ENCODE measurements around the gene LEFTY1.

The LEFTY1 gene

GRCh38 chr1:225862581-225862950 is 26.4 kb downstream of the LEFTY1 start:
- no peak for TF ChIP-seq EP300 (IDR thresholded peaks at IDR 0.05; ENCODE audit: borderline replicate concordance)
- no peak for TF ChIP-seq USF1 (IDR thresholded peaks at IDR 0.05)
- TF ChIP-seq NFIC (IDR thresholded peaks at IDR 0.05), result no peak
- no peak for TF ChIP-seq RAD21 (IDR thresholded peaks at IDR 0.05; ENCODE audit: low read depth)
- TF ChIP-seq CREB1 (IDR thresholded peaks at IDR 0.05; ENCODE audit: low read depth), result no peak
- TF ChIP-seq TCF12 (IDR thresholded peaks at IDR 0.05; ENCODE audit: low read depth), result no peak
- TF ChIP-seq FOXM1 (IDR thresholded peaks at IDR 0.05; ENCODE audit: borderline replicate concordance, low read depth), result no peak
- no peak for TF ChIP-seq MAX (IDR thresholded peaks at IDR 0.05)
- TF ChIP-seq ZBTB7A (IDR thresholded peaks at IDR 0.05; ENCODE audit: low read depth), result no peak

GRCh38 chr1:225861834-225862580 is 26.9 kb downstream of the LEFTY1 start:
- TF ChIP-seq REST (IDR thresholded peaks at IDR 0.05; ENCODE audit: low read depth) (no peak), TAF1 (IDR thresholded peaks at IDR 0.05; ENCODE audit: low read depth) (no peak)

GRCh38 chr1:225860876-225861441 is 28.0 kb downstream of the LEFTY1 start:
- no peak for TF ChIP-seq YY1 (IDR thresholded peaks at IDR 0.05; ENCODE audit: low read depth)
- TF ChIP-seq TEAD4 (IDR thresholded peaks at IDR 0.05), result no peak

- TF ChIP-seq TEAD4 (IDR thresholded peaks at IDR 0.05) (no peak), TCF12 (IDR thresholded peaks at IDR 0.05; ENCODE audit: low read depth) (no peak), CREB1 (IDR thresholded peaks at IDR 0.05; ENCODE audit: low read depth) (no peak), NFIC (IDR thresholded peaks at IDR 0.05) (no peak), YY1 (IDR thresholded peaks at IDR 0.05; ENCODE audit: low read depth) (no peak)
These were observed 28.8 kb downstream of the LEFTY1 start for GRCh38 chr1:225860107-225860506.

- no peak for TF ChIP-seq USF1 (IDR thresholded peaks at IDR 0.05)
- TF ChIP-seq REST (IDR thresholded peaks at IDR 0.05; ENCODE audit: low read depth), result no peak
These were observed 29.8 kb downstream of the LEFTY1 start for GRCh38 chr1:225859151-225859550.

- TF ChIP-seq ZBTB7A (IDR thresholded peaks at IDR 0.05; ENCODE audit: low read depth) (no peak), CEBPB (IDR thresholded peaks at IDR 0.05) (no peak), FOXM1 (IDR thresholded peaks at IDR 0.05; ENCODE audit: borderline replicate concordance, low read depth) (no peak), NFIC (IDR thresholded peaks at IDR 0.05) (no peak), RAD21 (IDR thresholded peaks at IDR 0.05; ENCODE audit: low read depth) (no peak), EP300 (IDR thresholded peaks at IDR 0.05; ENCODE audit: borderline replicate concordance) (no peak), YY1 (IDR thresholded peaks at IDR 0.05; ENCODE audit: low read depth) (no peak), REST (IDR thresholded peaks at IDR 0.05; ENCODE audit: low read depth) (no peak), CREB1 (IDR thresholded peaks at IDR 0.05; ENCODE audit: low read depth) (no peak), EGR1 (IDR thresholded peaks at IDR 0.05) (no peak), TEAD4 (IDR thresholded peaks at IDR 0.05) (no peak), TAF1 (IDR thresholded peaks at IDR 0.05; ENCODE audit: low read depth) (no peak), USF1 (IDR thresholded peaks at IDR 0.05) (no peak), MAX (IDR thresholded peaks at IDR 0.05) (no peak)
These were observed 31.7 kb downstream of the LEFTY1 start for GRCh38 chr1:225857256-225857655.

Measured in Ishikawa (cell line).